HG02610 (cell line): ENCODE results near the gene CCDC106.

Experiments
- ATAC-seq: cut with Tn5 transposase; IDR thresholded peaks from one replicate; pipeline ENCODE4 v1.9.1; 2021; ENCODE audit warnings: mild to moderate bottlenecking, moderate library complexity; ENCODE audit not compliant: unreplicated experiment

CCDC106 gene

DNA sequence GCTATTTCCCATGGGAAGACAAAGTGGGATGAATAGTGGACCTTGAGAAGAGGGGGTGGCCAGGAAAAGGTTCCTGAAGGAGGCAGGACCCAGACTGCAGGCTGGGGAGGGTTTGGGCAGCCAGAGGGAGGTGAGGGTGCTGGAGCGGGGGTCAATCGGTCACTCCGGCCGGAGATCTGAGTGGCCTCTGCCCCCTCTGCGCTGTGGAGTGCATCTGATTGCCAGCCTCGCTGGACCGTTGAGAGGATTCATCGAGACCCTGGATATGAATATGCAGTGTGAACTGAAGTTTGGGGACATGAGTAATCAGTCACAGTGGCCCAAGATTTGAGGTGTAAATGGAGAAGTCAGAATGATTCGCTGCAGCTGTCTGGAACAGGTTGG, 12.7 kb upstream of the CCDC106 start:
- ATAC-seq = no peak

DNA sequence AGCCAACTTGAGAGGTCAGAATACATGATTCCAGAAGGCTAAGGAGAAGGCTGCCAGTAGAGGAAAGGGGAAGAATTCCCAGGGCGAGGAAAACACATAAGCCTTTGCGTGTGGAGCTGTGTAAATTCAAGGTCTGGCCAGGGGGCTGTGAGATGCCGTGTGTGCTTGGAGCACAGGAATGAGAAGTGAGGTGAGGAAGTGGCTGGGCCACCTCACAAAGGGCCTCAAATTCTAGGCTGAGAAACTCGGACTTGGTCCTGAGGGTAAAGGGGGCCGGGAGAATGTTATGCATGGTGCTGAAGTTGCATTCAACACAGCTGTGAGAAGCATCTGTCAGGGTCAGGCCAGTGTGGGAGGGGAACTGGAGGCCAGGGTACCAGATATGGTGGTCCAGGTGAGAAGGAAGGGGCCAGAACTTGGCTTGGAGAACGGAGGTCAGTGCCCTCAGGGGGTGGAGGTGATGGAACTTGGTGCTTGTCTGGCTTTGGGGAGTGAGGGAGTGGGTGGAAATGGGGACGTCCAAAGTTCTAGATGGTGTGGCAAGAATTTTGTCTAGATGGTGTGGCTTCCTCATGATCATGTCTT, 12.1 kb upstream of the CCDC106 start:
- no peak for ATAC-seq

DNA sequence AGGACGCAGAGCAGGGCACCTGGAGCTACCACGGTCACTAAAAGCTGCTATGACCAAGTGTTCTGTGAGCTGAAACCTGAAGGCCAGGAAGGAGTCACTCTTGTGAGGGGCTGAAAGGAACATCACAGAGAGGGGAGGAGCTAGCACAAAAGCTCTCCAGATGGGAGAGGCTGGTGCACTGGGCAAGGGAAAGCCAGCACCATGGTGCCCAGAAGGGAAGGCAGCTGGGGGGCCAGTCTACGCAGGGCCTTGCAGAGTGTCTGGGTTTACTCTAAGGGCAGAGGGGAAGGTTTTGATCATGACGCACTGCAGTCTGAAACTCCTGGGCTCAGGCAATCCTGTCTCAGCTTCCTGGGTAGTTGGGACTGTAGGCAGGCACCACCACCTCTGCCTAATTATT, 11.3 kb upstream of the CCDC106 start:
- no peak for ATAC-seq

DNA sequence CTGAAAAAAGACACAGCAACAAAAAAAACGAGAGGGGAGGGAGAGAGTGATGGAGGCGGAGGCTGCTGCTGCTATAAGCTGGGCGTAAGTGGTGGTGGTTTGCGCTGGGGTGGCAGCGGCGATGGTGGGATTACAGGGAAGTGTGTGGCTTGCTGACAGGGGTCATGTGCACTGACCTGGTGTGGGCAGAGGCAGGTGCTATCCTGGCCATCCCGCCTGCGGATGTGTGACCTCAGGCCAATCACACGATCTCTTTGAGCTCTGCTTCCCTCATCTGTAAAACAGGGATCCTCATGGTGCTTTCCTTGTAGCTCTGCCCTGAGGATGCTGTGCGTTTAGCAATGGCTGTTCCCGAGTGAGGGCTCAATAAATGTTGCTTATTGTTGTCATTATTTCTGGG, 10.5 kb upstream of the CCDC106 start:
- ATAC-seq = no peak

DNA sequence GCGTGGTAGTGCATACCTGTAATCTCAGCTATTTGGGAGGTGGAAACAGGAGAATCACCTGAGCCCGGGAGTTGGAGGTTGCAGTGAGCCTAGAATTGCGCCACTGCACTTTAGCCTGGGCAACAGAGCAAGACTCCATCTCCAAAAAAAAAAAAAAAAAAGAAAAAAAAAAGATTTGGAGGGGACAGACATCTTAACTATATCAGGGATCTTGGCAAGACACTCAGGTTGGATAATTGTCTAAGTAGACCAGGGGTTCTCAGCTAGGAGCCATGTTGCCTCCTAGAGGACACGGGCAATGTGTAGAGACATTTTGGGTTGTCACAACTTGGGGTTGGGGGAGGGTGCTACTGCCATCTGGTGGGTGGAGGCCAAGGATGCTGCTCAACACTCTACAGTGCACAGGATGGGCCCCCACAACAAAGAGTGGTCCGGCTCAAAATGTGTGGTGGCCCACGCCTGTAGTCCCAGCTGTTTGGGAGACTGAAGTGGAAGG, 9.1 kb upstream of the CCDC106 start:
- no peak for ATAC-seq

DNA sequence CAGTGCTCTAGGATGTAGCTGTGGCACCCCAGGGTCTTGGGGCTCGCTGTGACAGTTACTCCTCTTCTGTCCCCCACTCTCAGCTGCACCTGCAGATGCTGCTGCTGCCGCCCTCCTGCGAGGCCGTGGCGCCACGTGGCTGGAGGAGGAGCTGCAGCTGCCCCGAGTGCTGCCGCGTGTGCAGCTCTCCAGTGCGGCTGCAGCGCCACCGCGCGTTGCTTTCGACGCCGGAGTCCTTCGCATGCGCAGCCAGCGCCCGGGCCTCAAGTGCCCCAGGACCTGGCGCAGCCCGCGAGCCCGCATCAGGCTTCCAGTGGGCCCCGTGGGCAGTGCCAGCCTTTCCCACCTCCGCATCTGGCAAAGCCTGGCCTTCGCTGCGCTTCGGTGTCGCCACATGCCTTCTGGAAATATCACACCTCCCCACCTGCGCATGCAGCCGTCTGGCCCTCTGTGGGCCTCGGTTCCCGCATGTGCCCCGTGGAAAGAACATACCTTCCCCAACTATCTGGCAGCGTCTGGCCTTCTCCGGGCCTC, 7.9 kb upstream of the CCDC106 start:
- no peak for ATAC-seq

DNA sequence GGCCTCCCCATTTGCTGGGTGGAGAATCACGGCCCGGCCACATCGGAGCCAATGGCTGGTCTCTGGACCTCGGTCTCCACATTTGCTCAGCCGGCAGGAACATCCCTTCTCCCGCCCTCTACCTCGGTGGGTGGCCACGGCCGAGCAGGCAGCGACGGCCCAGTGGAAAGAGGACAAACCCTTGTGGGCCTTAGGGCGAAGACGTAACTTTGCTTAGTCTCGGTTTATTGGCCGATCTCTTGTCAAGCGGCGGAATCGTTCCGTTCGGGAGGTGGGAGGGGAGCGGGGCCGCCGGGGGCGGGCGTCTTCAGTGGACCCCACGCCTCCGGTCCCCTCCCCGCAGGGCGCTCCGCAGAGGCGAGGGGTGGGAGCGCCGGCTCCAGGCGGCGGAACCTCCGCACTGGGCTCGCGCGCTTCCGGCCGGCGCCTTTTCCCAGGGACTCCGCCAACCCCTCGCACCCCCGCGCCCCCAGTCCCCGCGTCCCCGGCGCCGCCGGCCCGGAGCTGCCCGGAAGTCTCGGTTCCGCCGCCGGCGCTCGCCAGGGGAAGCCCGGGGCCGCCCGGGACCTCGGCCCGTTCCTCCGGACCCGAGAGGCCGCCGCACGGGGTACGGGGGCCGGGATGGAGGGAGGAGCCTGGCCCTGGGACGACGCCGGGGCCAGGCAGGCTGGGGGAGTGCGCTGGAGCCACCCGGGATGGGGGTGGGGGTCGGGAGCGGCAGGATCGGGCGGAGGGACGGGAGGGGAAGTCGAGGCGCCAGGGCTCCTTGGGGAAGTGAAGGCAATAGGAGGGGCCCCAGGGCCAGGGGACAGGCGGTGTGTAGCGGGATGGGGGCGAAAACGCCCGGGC, 7.2 kb upstream of the CCDC106 start, which contains the start of gene ZNF580:
Gene ZNF580, plus strand, starts transcription at position 426 of the 849 bp plus-strand sequence. CDS start 1,507 bp downstream, outside the sequence.
- ATAC-seq = no peak

DNA sequence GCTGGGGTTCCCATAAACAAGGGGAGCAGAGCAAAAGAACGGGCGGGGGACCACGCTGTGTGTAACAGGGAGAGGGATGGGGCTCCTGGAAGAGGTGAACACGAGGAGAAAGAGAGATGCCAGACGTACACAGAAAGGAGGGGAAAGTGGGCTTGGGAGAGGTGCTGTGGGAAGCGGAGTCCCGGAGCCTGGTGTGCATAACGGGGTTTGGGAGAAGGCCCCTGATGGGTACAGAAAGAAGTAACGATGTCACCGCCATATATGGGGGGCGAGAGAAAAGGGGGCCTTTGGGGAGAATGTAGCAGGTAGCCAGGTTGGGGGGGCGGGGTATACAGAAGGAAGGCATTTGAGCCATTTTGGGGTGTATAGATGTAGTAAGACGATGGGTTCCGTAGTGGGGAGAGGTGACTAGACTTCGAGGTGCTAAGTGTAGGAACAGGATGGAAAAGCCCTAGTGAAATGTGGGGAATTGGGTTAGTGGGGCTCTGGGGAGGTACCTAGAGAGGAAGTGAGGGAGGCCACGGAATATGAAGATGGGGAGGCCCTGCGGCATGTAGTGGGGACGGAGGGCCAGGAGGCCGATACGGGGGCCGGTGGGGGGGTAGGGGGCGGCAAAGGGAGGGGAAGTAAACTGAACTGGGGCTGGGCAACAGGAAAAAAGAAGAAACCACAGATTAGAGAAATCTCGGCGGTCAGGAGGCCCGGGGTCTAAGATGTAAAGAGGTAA, 6.4 kb upstream of the CCDC106 start:
- no peak for ATAC-seq

DNA sequence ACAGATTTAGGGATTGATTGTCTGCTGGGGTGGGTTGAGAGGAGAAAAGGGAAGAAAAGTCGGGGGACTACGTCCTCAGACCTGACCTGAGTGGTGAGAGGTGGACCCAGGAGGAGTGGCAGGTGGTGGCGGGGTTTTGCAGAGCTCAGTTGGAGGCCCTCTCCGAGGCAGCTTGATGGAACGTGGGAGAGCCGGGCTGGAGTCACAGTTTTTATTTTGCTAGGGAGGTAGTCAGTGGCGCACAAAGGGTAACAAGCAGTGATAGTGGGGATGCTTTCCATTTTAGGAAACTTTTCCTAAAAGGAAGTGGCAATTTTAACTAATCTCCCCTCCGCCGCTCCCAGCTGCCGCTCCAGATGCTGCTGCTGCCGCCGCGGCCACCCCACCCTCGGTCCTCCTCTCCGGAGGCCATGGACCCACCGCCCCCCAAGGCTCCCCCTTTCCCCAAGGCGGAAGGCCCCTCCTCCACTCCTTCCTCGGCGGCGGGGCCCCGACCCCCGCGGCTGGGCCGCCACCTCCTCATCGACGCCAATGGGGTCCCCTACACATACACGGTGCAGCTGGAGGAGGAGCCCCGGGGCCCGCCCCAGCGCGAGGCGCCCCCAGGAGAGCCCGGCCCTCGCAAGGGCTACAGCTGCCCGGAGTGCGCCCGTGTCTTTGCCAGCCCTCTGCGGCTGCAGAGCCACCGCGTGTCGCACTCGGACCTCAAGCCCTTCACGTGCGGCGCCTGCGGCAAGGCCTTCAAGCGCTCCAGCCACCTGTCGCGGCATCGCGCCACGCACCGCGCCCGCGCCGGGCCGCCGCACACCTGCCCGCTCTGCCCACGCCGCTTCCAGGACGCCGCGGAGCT, 5.6 kb upstream of the CCDC106 start:
- peak; percentile 10 for ATAC-seq

DNA sequence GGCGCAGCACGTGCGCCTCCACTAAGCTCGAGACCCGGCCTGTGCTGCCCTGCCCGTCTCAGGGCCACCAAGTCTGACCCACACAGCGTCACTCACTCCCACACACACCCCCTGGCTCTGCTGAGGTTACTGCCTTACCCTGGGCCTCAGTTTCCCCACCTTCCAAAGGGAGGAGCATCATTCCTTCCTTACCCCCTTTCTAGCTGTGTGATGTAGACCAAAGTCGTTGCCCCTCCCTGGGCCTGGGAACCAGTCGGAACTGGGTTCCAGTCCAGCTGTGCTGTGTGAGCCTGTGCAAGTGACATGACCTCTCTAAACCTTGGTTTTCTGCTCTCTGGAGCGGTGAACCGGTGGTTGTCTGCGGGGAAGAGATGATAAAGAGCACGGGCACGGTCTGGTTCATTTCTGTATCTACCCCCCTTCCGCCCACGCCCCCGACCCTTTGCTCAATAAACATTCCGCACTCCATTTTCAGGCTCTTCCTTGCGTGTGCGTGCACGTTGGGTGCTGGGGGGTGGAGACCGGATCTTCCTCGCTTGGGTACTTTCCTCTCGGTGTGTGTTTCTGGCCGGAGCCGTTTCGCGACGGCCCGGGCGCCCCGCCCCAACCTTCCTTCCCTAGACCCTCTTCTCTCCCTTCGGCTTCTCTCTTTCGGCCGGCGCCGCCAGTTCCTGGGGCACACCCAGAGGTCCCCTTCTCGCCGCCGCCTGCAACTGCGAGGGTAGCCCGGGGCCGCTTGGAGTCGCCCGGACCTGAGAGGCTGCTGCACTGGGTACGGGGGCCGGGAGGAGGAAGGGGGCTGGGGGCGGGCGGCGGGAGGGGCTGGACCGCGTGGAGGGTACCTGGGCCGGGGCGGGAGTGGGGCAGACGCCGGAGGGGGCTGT, 4.8 kb upstream of the CCDC106 start, which contains the start of gene ZNF581:
Gene ZNF581, plus strand, starts transcription at position 647 of the 884 bp plus-strand sequence. CDS start 923 bp downstream, outside the sequence.
- peak; percentile 41 for ATAC-seq

DNA sequence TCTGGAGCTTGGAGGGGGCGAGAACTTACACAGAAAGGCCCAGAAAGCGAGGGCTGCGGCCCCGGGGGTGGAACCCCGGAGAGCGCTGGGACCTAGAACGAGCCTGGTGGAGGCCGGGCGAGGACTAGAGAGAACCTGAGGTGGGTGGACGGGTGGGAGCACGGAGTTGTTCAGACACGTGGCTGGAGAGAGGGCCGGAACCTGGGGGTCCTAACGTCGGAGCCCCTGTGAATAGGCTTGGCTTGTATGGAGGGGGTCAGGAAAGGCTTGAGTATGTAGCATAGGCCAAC, 4.2 kb upstream of the CCDC106 start:
- ATAC-seq = no peak

DNA sequence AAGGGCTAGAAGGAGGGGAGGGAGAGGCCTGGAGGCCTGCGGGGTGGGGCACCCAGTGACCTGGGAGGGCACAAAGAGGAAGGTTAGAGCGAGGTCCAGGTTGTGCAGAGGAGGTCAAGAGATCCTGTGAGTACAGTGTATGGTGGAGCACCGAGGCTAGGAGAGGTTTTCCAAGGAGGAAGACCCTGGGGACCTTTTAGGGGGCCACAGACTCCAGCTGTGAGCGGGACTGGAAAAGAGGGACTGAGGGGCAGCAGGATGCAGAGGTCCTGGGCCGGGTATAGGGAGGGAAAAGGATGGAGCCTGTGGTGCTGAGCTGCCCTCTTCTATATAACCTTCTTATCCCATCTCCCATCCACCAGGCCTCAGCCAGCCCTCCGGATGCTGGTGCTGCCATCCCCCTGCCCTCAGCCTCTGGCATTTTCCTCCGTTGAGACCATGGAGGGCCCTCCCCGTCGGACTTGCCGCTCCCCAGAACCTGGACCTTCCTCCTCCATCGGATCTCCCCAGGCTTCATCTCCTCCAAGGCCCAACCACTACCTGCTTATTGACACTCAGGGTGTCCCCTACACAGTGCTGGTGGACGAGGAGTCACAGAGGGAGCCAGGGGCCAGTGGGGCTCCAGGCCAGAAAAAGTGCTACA, 3.7 kb upstream of the CCDC106 start:
- no peak for ATAC-seq

DNA sequence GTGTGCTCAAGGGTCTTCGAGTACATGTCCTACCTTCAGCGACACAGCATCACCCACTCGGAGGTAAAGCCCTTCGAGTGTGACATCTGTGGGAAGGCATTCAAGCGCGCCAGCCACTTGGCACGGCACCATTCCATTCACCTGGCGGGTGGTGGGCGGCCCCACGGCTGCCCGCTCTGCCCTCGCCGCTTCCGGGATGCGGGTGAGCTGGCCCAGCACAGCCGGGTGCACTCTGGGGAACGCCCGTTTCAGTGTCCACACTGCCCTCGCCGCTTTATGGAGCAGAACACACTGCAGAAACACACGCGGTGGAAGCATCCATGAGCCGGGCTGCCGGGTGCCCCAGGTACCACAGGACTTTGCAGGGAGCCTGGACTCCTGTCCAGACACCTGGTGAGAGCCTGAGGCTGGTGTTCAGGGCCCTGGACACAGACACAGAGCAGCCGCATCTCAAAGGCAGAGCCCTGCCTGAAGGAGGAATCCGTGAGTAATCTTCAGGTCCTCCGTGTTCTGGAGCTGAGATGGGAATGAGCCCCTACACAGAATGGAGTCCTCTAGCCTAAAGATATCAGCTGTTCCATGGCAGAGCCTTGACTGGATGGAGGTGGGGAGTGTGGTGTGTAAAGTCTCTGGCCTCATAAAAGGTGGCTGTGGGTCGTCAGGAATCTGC, 3.0 kb upstream of the CCDC106 start:
- ATAC-seq = no peak

DNA sequence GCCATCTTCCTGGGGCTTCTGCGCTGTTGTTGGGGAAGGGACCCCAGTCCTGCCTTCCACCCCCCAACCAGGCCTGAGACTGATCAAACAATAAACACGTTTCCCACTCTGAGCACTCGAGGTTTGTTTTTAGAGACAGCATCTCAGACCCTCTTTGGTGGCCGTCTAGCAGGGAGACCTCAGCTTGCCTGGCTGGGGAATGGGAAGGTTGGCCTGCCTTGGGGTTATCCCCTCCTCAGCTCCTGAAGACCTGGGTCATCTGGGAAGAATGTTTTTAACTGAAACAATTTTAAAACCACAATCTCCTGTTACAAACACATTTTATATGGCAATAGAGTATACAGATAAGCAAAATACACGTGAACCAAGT, 2.5 kb upstream of the CCDC106 start:
- ATAC-seq = no peak

DNA sequence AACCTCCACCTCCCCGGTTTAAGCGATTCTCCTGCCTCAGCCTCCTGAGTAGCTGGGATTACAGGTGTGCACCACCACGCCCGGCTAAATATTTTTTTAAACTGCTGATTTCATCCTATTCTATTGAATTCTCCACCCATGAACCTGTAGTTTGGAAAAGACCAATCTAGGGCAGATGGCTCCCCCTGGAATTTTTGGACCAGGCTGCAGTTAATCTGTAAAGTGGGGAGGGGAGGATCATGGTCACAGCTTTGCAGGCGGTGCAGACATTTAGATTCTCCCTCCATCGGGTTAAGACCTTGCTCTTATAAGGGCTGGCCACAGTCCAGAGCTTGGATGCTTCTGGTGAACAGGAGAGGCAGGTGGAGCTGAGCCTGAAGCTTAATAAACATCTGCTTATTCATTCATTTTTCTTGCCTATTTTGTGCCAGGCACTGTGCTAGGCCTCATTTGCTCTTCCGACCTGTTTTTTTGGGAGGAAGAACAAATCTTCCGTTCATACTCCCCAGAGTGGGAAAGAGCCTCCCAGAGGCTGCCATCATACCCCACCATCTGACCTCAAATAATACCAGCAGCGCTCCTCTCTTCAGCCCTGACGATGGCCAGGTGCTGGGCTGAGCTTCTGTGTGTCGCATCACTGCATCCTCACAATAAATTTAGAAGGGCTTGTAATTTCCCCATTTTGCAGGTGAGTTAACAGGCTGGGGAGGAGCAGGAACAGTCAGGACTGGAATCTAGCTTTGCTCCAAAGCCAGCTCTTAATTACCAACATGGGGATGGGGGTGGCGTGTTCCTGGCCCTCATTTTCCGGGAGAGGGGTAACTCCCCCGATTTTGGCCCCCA, 902 bp upstream of the CCDC106 start:
- no peak for ATAC-seq

DNA sequence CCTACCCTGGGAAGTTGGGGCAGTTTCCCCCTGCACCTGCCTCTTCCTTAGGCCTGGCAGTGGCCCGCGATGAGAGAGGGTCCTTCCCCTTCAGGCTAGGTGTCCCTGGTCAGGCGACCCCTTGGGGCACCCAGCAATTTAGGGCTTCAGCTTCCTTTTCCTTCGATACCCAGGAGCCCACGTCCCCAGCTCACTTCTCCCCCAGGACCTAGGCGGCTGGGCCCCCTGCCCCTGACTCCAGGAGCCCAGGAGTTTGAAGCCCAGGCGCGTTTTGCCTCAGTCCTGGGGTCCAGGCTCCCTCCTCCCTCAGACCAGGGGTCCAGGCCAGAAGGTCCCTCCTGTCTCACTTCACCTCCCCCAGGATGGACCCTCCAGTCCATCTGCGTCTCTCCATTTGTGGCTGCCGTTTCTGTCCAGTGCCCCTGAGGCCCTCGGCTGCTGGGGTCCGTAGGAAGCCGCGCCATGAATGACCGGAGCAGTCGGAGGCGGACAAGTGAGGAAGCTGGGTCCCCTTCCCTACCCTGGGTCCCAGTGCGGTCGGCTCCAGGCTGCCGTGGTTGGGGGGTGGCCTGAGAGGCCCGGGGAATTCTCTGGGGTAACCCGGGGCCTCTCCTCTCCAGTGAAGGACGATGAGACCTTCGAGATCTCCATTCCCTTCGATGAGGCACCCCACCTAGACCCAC, 714 bp downstream of the CCDC106 start:
- no peak for ATAC-seq
